GM21390 (cell line): ENCODE data around the gene TGFBR1.

Experiments used
- ATAC-seq: cut with Tn5 transposase; IDR thresholded peaks from one replicate; pipeline ENCODE4 v1.9.1; 2021; ENCODE audit not compliant: unreplicated experiment

TGFBR1 gene

GRCh38 chr9:99105152-99106043 lies 485 bp downstream of the TGFBR1 start:
- ATAC-seq, result peak; percentile 50

- ATAC-seq, result no peak
These were observed 1.1 kb downstream of the TGFBR1 start for GRCh38 chr9:99106044-99106375.

- no peak for ATAC-seq
These were observed 2.5 kb downstream of the TGFBR1 start for GRCh38 chr9:99107421-99107820.

DNA sequence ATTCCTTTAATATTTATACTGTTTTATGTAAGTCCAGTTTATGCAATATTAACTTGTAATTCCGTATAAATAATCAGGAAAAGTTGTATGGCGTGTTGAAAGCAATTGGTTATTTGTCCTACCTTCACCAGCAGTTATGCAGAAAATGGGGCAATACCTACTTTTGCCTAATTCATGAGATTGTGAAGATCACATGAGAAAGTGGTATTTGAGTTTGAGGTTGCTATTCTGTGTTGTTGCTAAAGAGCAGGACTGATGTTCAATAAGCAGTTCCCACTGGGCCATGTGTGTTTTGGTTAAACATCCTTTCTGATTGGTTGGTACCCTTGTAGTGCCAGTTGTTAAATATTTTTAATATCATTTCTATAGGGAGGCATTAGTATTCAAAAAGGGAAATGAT lies 3.2 kb downstream of the TGFBR1 start:
- ATAC-seq, result no peak

DNA sequence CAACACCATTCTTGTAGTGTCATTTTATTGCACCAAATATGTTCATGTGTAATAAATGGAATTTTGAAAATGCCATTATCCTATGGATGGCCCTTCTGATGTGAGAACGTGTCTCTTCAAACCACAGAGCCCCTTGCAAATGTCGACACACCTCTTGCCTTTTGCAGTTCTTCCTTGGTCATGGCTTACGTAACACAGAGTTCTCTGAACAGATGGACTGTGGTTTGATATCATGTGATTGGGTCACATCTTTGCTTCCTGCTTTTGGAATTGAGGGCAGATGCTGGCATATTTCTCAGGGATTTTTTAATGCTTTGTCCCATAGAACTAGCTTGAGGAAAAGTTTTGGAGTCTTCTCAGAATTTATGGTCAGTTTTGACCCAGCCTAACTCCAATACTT lies 4.6 kb downstream of the TGFBR1 start:
- no peak for ATAC-seq

- no peak for ATAC-seq
These were observed 8.0 kb downstream of the TGFBR1 start for GRCh38 chr9:99112750-99113413.

GRCh38 chr9:99113414-99114048 lies 8.6 kb downstream of the TGFBR1 start:
- ATAC-seq, result no peak

DNA sequence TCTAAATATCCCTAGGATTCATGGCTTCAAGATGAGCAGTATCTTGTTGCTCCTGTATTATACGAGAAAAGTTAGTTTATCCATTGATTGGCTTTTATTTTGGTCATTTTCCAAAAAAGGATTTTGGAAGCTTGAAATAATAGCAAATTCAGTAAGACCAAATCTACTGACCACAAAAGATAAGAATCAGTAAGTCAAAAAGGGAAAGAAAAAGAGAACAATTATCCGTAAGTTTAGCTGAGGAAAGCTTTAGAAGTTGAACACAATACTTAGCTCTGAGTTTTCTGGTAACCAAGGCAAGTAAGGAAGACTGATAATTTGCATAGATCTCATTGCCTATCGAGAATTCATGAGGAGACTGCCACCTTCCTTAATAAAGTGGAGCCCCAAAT lies 9.1 kb downstream of the TGFBR1 start:
- ATAC-seq, result no peak

GRCh38 chr9:99114846-99115500 lies 10.1 kb downstream of the TGFBR1 start:
- ATAC-seq, result no peak

GRCh38 chr9:99116003-99116411 lies 11.1 kb downstream of the TGFBR1 start:
- no peak for ATAC-seq

- peak; percentile 98 for ATAC-seq
These were observed 14.0 kb downstream of the TGFBR1 start for GRCh38 chr9:99118782-99119466.

- ATAC-seq, result no peak
These were observed 15.2 kb downstream of the TGFBR1 start for GRCh38 chr9:99119976-99120655.

- ATAC-seq, result no peak
These were observed 16.7 kb downstream of the TGFBR1 start for GRCh38 chr9:99121604-99122003.

GRCh38 chr9:99124534-99125255 lies 19.8 kb downstream of the TGFBR1 start:
- ATAC-seq, result no peak

- ATAC-seq, result no peak
These were observed 20.5 kb downstream of the TGFBR1 start for GRCh38 chr9:99125446-99125845.

- ATAC-seq, result no peak
These were observed 21.4 kb downstream of the TGFBR1 start for GRCh38 chr9:99126312-99126711.

DNA sequence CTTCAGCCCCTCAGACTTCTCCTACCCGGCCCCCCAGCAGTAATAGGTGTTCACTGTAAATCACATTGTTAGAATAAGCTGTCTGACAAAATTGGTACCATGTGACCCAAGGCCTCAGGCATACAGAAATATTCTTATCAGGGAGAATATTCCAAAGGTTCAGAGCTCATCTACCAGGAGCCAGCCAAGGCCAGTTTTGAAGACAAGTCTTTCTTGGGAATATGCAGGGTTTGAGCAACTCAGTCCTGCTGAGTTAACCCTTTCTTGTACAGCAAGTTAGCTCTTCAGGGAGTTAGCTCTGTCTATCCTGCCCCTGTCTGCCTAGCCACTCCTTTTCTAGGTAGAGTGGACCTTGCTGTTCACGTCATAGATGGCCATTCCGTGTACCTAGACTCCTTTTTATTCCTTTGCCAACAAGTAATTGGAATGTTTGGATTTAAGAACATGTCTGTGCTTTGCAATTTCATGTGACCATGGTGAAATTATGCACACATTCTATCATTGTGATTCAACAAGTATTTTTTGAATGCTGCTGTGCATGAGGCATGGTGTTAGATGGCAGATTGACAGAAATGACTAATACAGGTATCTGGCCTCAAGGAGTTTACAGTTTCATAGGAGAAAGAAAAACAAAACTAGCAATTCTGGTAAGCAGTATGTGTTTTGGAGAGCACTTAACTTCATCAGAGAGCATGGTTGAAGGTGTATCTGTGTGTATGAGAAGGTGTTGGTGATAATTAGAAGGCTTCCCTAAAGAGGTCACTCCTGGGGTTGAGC lies 22.6 kb downstream of the TGFBR1 start:
- ATAC-seq, result peak; percentile 44

DNA sequence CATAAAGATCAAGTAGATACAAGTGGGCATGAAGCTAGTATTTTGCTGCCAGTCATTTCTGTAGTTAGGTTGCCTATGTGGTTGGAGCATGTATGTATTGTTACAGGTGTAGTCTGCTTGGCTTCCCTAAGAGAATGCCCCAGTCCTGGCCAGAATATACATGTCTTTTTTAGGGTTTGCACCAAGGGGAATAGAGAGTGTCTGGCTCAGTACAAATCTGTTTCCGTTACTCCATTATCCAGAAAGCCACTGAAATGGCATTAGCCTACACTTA lies 23.2 kb downstream of the TGFBR1 start:
- peak; percentile 35 for ATAC-seq

- no peak for ATAC-seq
These were observed 24.2 kb downstream of the TGFBR1 start for GRCh38 chr9:99129091-99129490.
